Activated CD8-positive, alpha-beta memory T cell treated with anti-CD3 and anti-CD28 coated beads, Interleukin-2, amount 50 U/mL, for 48 hours (primary cell): ENCODE measurements around the gene GPX4.
"Not testable (repeated sequence)": the region's sequence is repeated elsewhere in the genome, so short reads cannot be mapped to it uniquely, and the experiment has no call there.

Source experiments
- DNase-seq: peaks from one replicate; pipeline ENCODE4 v3.0.0-alpha.2; 2020

Gene GPX4

GRCh38 chr19:1117654-1118053 is 13.9 kb downstream of the GPX4 start:
- no peak for DNase-seq

GRCh38 chr19:1118999-1119398 is 15.2 kb downstream of the GPX4 start:
- no peak for DNase-seq

- DNase-seq: no peak
Measured at GRCh38 chr19:1119475-1120217, 15.9 kb downstream of the GPX4 start.

GRCh38 chr19:1121395-1121794 is 17.6 kb downstream of the GPX4 start:
- DNase-seq: no peak

GRCh38 chr19:1122021-1122971 is 18.5 kb downstream of the GPX4 start:
- no peak for DNase-seq

- peak; percentile 91 for DNase-seq
Measured at GRCh38 chr19:1122972-1123363, 19.2 kb downstream of the GPX4 start.

- DNase-seq: no peak
Measured at GRCh38 chr19:1123381-1123780, 19.6 kb downstream of the GPX4 start.

GRCh38 chr19:1123885-1124677 is 20.3 kb downstream of the GPX4 start:
- DNase-seq: no peak

- no peak for DNase-seq
Measured at GRCh38 chr19:1125601-1126467, 22.0 kb downstream of the GPX4 start.

- DNase-seq: no peak
Measured at GRCh38 chr19:1126984-1127760, 23.4 kb downstream of the GPX4 start.

- no peak for DNase-seq
Measured at GRCh38 chr19:1128106-1128505, 24.3 kb downstream of the GPX4 start.

GRCh38 chr19:1129084-1129483 is 25.3 kb downstream of the GPX4 start:
- DNase-seq: not testable (repeated sequence)

- no peak for DNase-seq
Measured at GRCh38 chr19:1129535-1129934, 25.7 kb downstream of the GPX4 start.

- peak; percentile 69 for DNase-seq
Measured at GRCh38 chr19:1130771-1131717, 27.2 kb downstream of the GPX4 start.

- peak; percentile 93 for DNase-seq
Measured at GRCh38 chr19:1131718-1132551, 28.1 kb downstream of the GPX4 start.

- peak; percentile 81 for DNase-seq
Measured at GRCh38 chr19:1132552-1133383, 29.0 kb downstream of the GPX4 start.

- DNase-seq: peak; percentile 89
Measured at GRCh38 chr19:1133471-1133929, 29.7 kb downstream of the GPX4 start.

GRCh38 chr19:1134431-1134830 is 30.6 kb downstream of the GPX4 start:
- DNase-seq: no peak
